Activated CD4-positive, alpha-beta memory T cell treated with anti-CD3 and anti-CD28 coated beads for 36 hours (primary cell): ENCODE data around the gene LRMDA. TPM values are rescaled to one million over a fixed set of nuclear protein-coding genes. Genes with fewer than 3 reads are reported as not detected.
A peak's percentile ranks its signal among the peaks of the same experiment; 100 is the strongest.

Experiments
- CTCF ChIA-PET: fragments of 350-600 bp; sonication (Branson Sonifier 250); formaldehyde crosslinking; loops from one replicate; lab custom pipeline; 2021; ENCODE audit warnings: antibody characterized with exemption, inconsistent platforms; lab: Charles Lee
- POLR2A ChIA-PET: fragments of 350-600 bp; sonication (Branson Sonifier 250); formaldehyde crosslinking; loops from one replicate; lab custom pipeline; 2021; ENCODE audit warnings: antibody characterized with exemption; lab: Charles Lee
- DNase-seq: peaks from one replicate; pipeline ENCODE4 v3.0.0-alpha.2; 2020
- H3K27ac Mint-ChIP-seq: one replicate; pipeline ENCODE4 v1.8.0; 2021; ENCODE audit warnings: mixed read lengths
- H3K27me3 Mint-ChIP-seq: one replicate; pipeline ENCODE4 v1.8.0; 2021; ENCODE audit warnings: mixed read lengths
- H3K36me3 Mint-ChIP-seq: one replicate; pipeline ENCODE4 v1.8.0; 2021; ENCODE audit warnings: mixed read lengths
- H3K4me1 Mint-ChIP-seq: one replicate; pipeline ENCODE4 v1.8.0; 2021; ENCODE audit warnings: low read depth, mixed read lengths
- H3K4me3 Mint-ChIP-seq: one replicate; pipeline ENCODE4 v1.8.0; 2021; ENCODE audit warnings: mild to moderate bottlenecking, mixed read lengths
- H3K9me3 Mint-ChIP-seq: one replicate; pipeline ENCODE4 v1.8.0; 2021; ENCODE audit warnings: mixed read lengths
- intact Hi-C: fragments of 100-400 bp; cut with micrococcal nuclease; formaldehyde crosslinking; loops from one replicate; pipeline ENCODE4 v1.15.1; 2023
- total RNA-seq, 2 experiments: library from RNA; stranded (reverse); gene quantifications; one replicate each; pipeline ENCODE4 v1.2.3, GENCODE V29; 2021

Gene LRMDA
- total RNA-seq, 2 experiments from 2014 or later, result not detected

DNA sequence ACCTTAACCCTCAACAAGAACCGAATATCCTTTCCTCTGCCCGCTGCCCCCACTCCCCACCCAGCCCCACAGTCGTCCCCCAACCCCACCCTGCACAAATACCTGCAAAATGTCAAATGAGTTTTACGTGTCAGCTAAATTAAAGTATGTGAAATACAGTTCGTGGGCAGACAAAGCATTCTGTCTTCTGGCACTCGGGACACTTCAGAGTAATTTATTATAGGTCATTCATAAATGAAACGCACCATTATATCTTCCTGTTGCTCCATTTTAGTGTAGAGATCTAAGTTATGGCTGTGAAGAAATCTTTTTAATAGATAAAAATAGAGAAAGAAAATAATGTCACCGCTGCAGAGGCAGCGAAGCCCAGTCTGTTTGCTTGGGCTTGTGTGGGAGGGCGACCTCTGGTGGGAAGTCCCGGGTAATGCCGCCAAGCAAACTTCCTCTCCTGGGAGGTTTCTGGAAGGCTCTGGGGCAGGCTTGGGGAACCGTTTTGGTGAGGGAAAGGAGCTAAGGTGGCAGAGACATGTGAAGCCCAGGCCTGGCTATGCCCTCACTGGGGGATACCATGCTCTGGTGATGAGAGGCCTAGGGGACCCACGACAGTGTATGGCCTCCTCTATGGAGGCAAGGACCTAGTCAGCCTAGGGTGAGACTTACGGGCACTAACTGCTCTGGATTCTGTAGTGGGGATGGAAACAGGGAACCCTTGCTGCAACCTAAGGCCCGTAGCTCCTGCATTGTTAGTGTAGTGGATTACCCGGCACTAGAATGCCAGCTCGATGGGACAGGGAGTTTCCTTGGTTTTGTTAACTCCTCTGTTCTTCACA is 604.9 kb downstream of the LRMDA start:
- no peaks in the 10 kb centered on the region for H3K4me1 Mint-ChIP-seq
- peak; percentile 57 for DNase-seq
- no peaks in the 10 kb centered on the region for H3K36me3 Mint-ChIP-seq
- H3K27ac Mint-ChIP-seq, result no peak overlapping the region
- H3K4me3 Mint-ChIP-seq, result no peak overlapping the region
- ChIA-PET CTCF (interaction anchor here (1.0 to 2.3 kb wide), 5 partner anchors 9 to 636 kb away, joined by 3 to 7 read pairs (median 5); no protein-coding TSS in a partner anchor), POLR2A (no interaction called here)
- peaks cover 7% of the 10 kb centered on the region for H3K9me3 Mint-ChIP-seq
- intact Hi-C loops, result loop anchor here (5.0 kb wide), 1 partner anchor 634 kb away; the partner anchor contains the start of gene ZNF503
- peaks cover 1% of the 10 kb centered on the region for H3K27me3 Mint-ChIP-seq

DNA sequence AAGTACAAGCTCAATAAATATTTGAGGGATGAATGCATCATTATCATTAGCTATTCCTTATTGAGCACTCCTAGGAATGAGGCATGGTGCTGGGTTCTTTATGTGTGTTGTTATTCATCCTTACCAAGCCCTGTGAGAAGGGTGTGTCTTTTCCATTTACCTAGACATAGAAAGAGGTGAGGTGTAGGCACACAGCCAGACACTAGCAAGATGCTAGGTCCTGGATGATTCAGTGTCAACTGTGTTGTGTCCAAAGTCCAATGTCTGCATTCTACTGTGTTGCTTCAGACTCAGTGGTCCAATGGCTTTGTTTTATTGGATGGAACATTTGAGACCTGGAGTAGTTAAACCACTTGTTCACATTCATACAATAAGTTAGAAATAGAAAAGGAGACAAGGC is 605.5 kb downstream of the LRMDA start:
- Mint-ChIP-seq H3K4me1 (no peaks in the 10 kb centered on the region), H3K27ac (no peak overlapping the region), H3K36me3 (no peaks in the 10 kb centered on the region), H3K4me3 (no peak overlapping the region), H3K27me3 (peaks cover 1% of the 10 kb centered on the region), H3K9me3 (peaks cover 7% of the 10 kb centered on the region)
- no peak for DNase-seq
- POLR2A ChIA-PET, result no interaction called here
- intact Hi-C loops, result loop anchor here (5.0 kb wide), 1 partner anchor 635 kb away; the partner anchor contains the start of gene ZNF503
- CTCF ChIA-PET, result interaction anchor here (1.0 to 2.3 kb wide), 5 partner anchors 9 to 637 kb away, joined by 3 to 7 read pairs (median 5); no protein-coding TSS in a partner anchor

DNA sequence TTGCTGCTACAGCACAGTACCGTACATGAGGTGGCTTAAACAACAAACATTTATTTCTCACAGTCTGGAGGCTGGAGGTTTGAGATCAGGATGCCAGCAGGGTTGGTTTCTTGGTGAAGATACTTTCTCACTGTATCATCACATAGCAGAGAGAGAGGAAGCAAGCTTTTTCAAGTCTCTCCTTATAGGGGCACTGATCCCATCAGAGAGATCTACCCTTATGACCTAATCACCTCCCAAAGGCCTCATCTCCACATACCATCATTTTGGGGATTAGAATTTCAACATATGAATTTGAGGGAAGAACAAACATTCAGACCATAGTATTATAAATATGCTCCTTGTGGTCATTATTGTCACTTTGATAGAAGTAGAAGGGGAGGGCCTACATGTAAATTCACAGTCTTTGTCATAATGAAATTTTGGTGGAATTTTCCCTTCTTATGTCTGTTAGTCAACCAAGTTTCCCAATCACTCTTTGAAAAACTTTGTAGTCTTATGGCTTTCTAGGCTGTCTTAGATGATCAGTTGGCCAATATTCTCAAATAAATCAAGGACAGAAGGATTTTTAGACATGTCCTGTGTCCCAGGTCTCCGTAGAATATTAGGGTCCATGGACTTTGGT is 606.2 kb downstream of the LRMDA start:
- no peak for DNase-seq
- ChIA-PET CTCF (interaction anchor here (1.0 to 2.3 kb wide), 3 partner anchors 10 to 638 kb away, joined by 3 to 7 read pairs (median 6); no protein-coding TSS in a partner anchor), POLR2A (no interaction called here)
- no peaks in the 10 kb centered on the region for H3K4me1 Mint-ChIP-seq
- peaks cover 1% of the 10 kb centered on the region for H3K27me3 Mint-ChIP-seq
- intact Hi-C loops, result loop anchor here (5.0 kb wide), 1 partner anchor 635 kb away; the partner anchor contains the start of gene ZNF503
- H3K4me3 Mint-ChIP-seq, result no peak overlapping the region
- no peak overlapping the region for H3K27ac Mint-ChIP-seq
- H3K9me3 Mint-ChIP-seq, result peaks cover 7% of the 10 kb centered on the region
- H3K36me3 Mint-ChIP-seq, result no peaks in the 10 kb centered on the region

DNA sequence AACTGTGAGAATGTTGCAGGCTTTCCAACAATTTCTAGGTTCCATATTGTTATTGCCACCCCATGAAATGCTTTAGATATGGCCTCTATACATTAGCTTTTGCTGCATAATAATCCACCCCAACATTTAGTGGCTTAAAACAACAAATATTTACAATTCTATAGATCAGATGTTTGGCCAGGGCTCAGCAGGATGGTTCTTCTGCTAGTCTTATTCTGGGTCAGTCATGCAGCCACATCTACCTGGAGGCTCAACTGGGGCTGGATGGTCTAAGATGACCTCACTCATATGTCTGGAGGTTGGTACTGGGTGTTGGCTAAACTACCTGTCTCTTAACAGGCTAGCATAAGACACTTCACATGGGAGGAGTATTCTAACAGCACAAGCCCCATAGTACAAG is 607.3 kb downstream of the LRMDA start:
- POLR2A ChIA-PET, result no interaction called here
- Mint-ChIP-seq H3K4me3 (no peak overlapping the region), H3K9me3 (peaks cover 7% of the 10 kb centered on the region), H3K36me3 (no peaks in the 10 kb centered on the region), H3K27ac (no peak overlapping the region), H3K4me1 (no peaks in the 10 kb centered on the region), H3K27me3 (no peaks in the 10 kb centered on the region)
- DNase-seq, result no peak
- intact Hi-C loops, result loop anchor here (5.0 kb wide), 1 partner anchor 636 kb away; the partner anchor contains the start of gene ZNF503
- CTCF ChIA-PET, result no interaction called here

DNA sequence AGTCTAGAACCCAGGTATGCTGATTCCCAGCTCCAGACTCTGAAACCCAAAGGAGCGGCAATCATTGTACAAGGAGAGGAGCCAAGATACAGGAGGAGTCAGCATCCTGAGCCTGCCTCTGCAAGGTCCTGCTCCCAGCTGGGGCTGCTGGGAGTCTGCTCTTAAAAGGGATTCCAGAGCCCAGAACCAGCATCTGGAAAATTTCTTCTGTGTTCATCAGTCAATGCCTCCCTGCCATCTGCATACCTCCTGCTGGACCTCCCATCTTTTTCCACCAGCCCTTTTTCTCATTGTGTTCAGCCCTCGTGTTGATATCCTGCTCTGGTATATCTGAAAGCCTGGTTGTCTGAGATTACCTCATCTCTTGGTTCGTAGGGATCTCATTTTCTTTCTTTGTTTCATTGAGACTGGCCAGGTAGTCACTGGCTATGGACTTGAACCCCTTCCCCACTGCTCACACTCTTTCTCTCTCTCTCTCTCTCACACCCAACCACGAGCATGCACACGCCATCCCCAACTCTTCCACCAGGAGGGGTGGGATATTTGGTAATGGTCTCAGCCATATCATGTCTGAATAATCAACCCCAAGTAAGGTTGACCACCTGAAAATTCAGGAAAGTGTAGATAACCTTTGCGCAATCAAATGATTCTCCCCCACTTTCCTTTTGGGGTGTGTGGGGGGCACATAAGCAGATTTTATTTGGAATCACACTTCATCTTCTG is 608.8 kb downstream of the LRMDA start:
- H3K36me3 Mint-ChIP-seq, result no peaks in the 10 kb centered on the region
- CTCF ChIA-PET, result no interaction called here
- intact Hi-C loops, result no loop called here
- no peaks in the 10 kb centered on the region for H3K4me1 Mint-ChIP-seq
- H3K4me3 Mint-ChIP-seq, result no peak overlapping the region
- DNase-seq, result no peak
- H3K27ac Mint-ChIP-seq, result no peak overlapping the region
- POLR2A ChIA-PET, result no interaction called here
- peaks cover 7% of the 10 kb centered on the region for H3K9me3 Mint-ChIP-seq
- no peaks in the 10 kb centered on the region for H3K27me3 Mint-ChIP-seq

DNA sequence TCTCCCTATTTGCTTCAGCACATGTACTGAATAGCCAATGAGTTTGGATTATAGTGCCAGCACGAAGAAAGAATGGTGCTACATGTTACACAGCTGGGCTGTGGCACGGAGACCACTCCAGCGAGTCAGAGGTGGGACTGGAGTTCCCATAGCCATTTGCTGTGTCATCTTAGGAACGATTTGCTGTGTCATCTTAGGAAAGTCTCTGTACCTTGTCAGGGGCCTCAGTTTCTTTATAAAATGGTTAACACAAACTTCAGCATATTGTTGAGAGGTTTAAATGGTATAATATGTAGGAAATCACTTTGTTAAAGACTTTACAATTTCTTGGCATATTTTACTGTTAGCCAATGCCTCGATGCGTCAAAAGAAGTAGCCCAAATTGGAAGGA is 609.4 kb downstream of the LRMDA start:
- H3K36me3 Mint-ChIP-seq, result no peaks in the 10 kb centered on the region
- H3K4me3 Mint-ChIP-seq, result no peak overlapping the region
- intact Hi-C loops, result no loop called here
- H3K27ac Mint-ChIP-seq, result no peak overlapping the region
- peaks cover 7% of the 10 kb centered on the region for H3K9me3 Mint-ChIP-seq
- DNase-seq, result no peak
- no peaks in the 10 kb centered on the region for H3K27me3 Mint-ChIP-seq
- no peaks in the 10 kb centered on the region for H3K4me1 Mint-ChIP-seq
- ChIA-PET CTCF (interaction anchor here (0.9 kb wide), 1 partner anchor 22 kb away, joined by 3 read pairs; no protein-coding TSS in a partner anchor), POLR2A (no interaction called here)

DNA sequence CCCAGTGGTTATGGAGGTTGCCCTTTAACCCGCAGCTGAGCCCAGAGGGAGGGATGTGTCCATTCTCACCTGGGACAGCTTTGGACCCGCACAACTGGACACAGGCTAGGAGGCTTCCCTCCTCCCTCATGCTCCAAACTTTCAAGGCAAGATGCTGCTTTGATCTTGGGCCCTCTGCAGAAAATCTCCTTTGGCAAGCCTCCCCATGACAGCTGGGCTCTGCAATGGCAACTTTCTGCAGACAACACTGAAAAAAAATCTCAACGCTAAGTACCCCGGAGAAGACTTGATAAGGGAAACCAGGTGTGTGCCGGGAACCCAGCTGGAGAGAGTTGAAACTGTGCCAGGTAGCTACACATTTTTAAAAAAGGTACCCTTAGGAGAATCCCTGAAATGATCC is 610.1 kb downstream of the LRMDA start:
- CTCF ChIA-PET, result interaction anchor here (0.5 to 0.9 kb wide), 2 partner anchors 21 to 1009 kb away, joined by 3 read pairs; no protein-coding TSS in a partner anchor
- H3K4me3 Mint-ChIP-seq, result no peak overlapping the region
- no peak for DNase-seq
- POLR2A ChIA-PET, result no interaction called here
- no peaks in the 10 kb centered on the region for H3K36me3 Mint-ChIP-seq
- H3K27me3 Mint-ChIP-seq, result no peaks in the 10 kb centered on the region
- H3K27ac Mint-ChIP-seq, result no peak overlapping the region
- H3K4me1 Mint-ChIP-seq, result no peaks in the 10 kb centered on the region
- peaks cover 7% of the 10 kb centered on the region for H3K9me3 Mint-ChIP-seq
- intact Hi-C loops, result no loop called here

DNA sequence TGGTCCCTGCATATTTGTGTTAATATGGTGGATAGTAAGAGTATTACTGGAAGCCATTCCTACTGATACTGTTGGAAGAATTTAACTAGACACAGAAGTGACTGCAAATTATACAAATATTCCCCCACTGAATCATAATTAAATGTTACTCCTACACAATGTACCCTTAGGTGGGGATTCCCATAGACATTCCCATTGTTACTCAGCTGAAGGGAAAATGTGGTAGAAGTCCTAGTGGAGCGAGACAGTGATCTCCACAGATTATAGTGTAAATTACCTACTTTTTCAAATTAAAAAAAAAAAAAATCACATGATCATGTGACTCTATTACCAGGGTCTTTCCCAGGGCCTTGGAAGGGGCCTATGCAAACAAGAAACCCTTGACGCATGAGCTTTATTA is 611.8 kb downstream of the LRMDA start:
- CTCF ChIA-PET, result no interaction called here
- DNase-seq, result no peak
- no peaks in the 10 kb centered on the region for H3K27me3 Mint-ChIP-seq
- no peaks in the 10 kb centered on the region for H3K36me3 Mint-ChIP-seq
- H3K27ac Mint-ChIP-seq, result no peak overlapping the region
- H3K4me1 Mint-ChIP-seq, result no peaks in the 10 kb centered on the region
- intact Hi-C loops, result no loop called here
- H3K9me3 Mint-ChIP-seq, result peaks cover 7% of the 10 kb centered on the region
- POLR2A ChIA-PET, result no interaction called here
- H3K4me3 Mint-ChIP-seq, result no peak overlapping the region

DNA sequence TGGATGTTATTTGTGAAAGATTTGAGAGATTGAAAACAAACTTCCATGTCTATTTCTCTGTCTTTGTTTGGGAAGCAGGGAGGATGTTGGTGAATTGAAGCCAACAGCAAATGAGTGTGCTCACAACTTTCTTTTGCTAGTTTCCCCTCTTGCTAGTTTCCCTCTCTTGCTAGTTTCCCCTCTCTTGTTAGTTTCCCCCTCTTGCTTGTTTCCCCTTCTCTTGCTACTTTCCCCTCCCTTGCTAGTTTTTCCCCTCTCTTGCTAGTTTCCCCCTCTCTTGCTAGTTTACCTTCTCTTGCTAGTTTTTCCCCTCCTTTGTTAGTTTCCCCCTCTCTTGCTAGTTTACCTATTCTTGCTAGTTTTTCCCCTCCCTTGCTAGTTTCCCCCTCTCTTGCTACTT is 613.3 kb downstream of the LRMDA start:
- Mint-ChIP-seq H3K4me1 (no peaks in the 10 kb centered on the region), H3K9me3 (no peaks in the 10 kb centered on the region), H3K36me3 (no peaks in the 10 kb centered on the region), H3K27me3 (no peaks in the 10 kb centered on the region), H3K4me3 (no peak overlapping the region), H3K27ac (no peak overlapping the region)
- ChIA-PET POLR2A (no interaction called here), CTCF (no interaction called here)
- DNase-seq, result no peak
- intact Hi-C loops, result no loop called here

DNA sequence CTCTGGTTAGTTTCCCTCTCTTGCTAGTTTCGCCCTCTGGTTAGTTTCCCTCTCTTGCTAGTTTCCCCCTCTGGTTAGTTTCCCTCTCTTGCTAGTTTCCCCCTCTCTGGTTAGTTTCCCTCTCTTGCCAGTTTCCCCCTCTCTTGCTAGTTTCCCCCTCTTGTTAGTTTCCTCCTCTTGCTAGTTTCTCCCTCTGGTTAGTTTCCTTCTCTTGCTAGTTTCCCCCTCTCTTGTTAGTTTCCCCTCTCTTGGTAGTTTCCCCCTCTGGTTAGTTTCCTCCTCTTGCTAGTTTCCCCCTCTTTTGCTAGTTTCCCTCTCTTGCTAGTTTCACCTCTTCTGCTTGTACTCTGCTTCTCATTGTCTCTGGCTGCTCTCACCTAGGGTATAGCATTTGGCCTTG is 613.8 kb downstream of the LRMDA start:
- DNase-seq, result no peak
- CTCF ChIA-PET, result no interaction called here
- Mint-ChIP-seq H3K4me3 (no peak overlapping the region), H3K36me3 (no peaks in the 10 kb centered on the region), H3K9me3 (no peaks in the 10 kb centered on the region), H3K4me1 (no peaks in the 10 kb centered on the region), H3K27me3 (no peaks in the 10 kb centered on the region), H3K27ac (no peak overlapping the region)
- intact Hi-C loops, result no loop called here
- POLR2A ChIA-PET, result no interaction called here

DNA sequence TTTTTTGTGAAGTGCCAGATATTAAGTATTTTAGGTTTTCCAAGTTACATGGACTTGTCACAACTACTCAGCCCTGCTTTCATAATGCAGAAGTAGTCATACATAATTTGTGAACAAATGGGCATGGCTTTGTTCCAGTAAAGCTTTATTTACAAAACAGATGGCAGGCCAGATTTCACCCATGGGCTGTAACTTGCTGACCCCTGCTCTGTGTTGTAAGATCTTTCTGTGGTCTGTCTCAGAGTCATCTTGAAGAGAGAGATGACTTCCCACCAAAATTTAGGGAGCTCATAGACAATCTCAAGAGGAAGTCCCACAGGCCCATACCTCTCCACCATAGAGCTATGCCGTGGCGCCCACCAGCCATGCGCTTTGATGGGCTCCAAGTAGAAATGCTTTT is 616.1 kb downstream of the LRMDA start:
- Mint-ChIP-seq H3K36me3 (no peaks in the 10 kb centered on the region), H3K27ac (no peak overlapping the region), H3K27me3 (no peaks in the 10 kb centered on the region), H3K9me3 (no peaks in the 10 kb centered on the region), H3K4me1 (no peaks in the 10 kb centered on the region), H3K4me3 (no peak overlapping the region)
- intact Hi-C loops, result no loop called here
- POLR2A ChIA-PET, result no interaction called here
- no peak for DNase-seq
- CTCF ChIA-PET, result interaction anchor here (1.1 to 1.9 kb wide), 2 partner anchors 11 to 53 kb away, joined by 3 to 7 read pairs; no protein-coding TSS in a partner anchor
